Liver (tissue), 9 donors: Measurements from ENCODE around the gene FA2H. TPM values are rescaled to one million over a fixed set of nuclear protein-coding genes. Genes with fewer than 3 reads are reported as not detected.

Source experiments
- DNase-seq: peaks from one replicate; pipeline ENCODE4 v3.0.0-alpha.2; 2017; ENCODE audit warnings: low spot score
- H3K27ac ChIP-seq, 2 donors: one replicate each; pipeline ENCODE4 v1.7.0; 2013; ENCODE audit warnings: inconsistent platforms in 2 of 2, low read length in 2 of 2, control low read depth in 1 of 2, low read depth in 1 of 2, mild to moderate bottlenecking in 1 of 2
- H3K27me3 ChIP-seq, 4 donors: one replicate each; pipeline versions ENCODE4 v1.6.1 to v1.7.0; 2013; ENCODE audit warnings: low read length in 3 of 4, inconsistent platforms in 1 of 4, mild to moderate bottlenecking in 1 of 4, moderate library complexity in 1 of 4; ENCODE audit not compliant: control insufficient read depth in 4 of 4, insufficient read depth in 4 of 4
- H3K36me3 ChIP-seq, 4 donors: one replicate each; pipeline versions ENCODE4 v1.6.1 to v1.7.0; 2013; ENCODE audit warnings: low read length in 3 of 4, mild to moderate bottlenecking in 3 of 4, low read depth in 1 of 4, moderate library complexity in 1 of 4; ENCODE audit not compliant: control insufficient read depth in 4 of 4, insufficient read depth in 3 of 4
- H3K4me1 ChIP-seq, 4 donors: one replicate each; pipeline versions ENCODE4 v1.6.1 to v1.7.0; 2013; ENCODE audit warnings: low read length in 3 of 4, mild to moderate bottlenecking in 3 of 4, moderate library complexity in 1 of 4; ENCODE audit not compliant: control insufficient read depth in 4 of 4, insufficient read depth in 4 of 4
- H3K4me3 ChIP-seq, 3 donors: one replicate each; pipeline versions ENCODE4 v1.6.1 to v1.7.0; 2013; ENCODE audit warnings: low read length in 3 of 3, control low read depth in 1 of 3, low read depth in 1 of 3, mild to moderate bottlenecking in 1 of 3
- H3K9ac ChIP-seq, 2 donors: one replicate each; pipeline ENCODE4 v1.7.0; 2013; ENCODE audit warnings: low read length in 2 of 2, mild to moderate bottlenecking in 2 of 2, moderate library complexity in 2 of 2, control low read depth in 1 of 2, low read depth in 1 of 2
- H3K9me3 ChIP-seq, 4 donors: one replicate each; pipeline versions ENCODE4 v1.6.1 to v1.7.0; 2013; ENCODE audit warnings: low read length in 3 of 4; ENCODE audit not compliant: control insufficient read depth in 4 of 4
- CTCF ChIP-seq: fragments of 150-350 bp; IDR thresholded peaks from 2 replicates; pipeline ENCODE4 v1.5.1; 2017; ENCODE audit warnings: improper control_type of control experiment, low read depth, low read length; ENCODE audit not compliant: missing input control
- EGR1 ChIP-seq, 2 donors: IDR thresholded peaks; 2 replicates each; pipeline ENCODE4 v1.6.1; 2016 to 2018; ENCODE audit warnings: antibody characterized with exemption in 2 of 2, low read depth in 2 of 2
- FOXA1 ChIP-seq: IDR thresholded peaks from 2 replicates; pipeline ENCODE4 v1.6.1; 2016; ENCODE audit warnings: antibody characterized with exemption
- FOXA2 ChIP-seq: IDR thresholded peaks from 2 replicates; pipeline ENCODE4 v1.6.1; 2016; ENCODE audit warnings: antibody characterized with exemption
- GABPA ChIP-seq, 2 donors: IDR thresholded peaks in 1 of 2; conservative IDR thresholded peaks in 1 of 2; 2 replicates each; pipeline ENCODE4 v1.6.1; 2016; ENCODE audit warnings: antibody characterized with exemption in 2 of 2, mild to moderate bottlenecking in 1 of 2, moderate library complexity in 1 of 2
- HNF4A ChIP-seq, 2 donors: conservative IDR thresholded peaks; 2 replicates each; pipeline ENCODE4 v1.6.1; 2016; ENCODE audit warnings: antibody characterized with exemption in 2 of 2, mild to moderate bottlenecking in 2 of 2
- JUND ChIP-seq, 2 donors: IDR thresholded peaks; 2 replicates each; pipeline ENCODE4 v1.6.1; 2016; ENCODE audit warnings: antibody characterized with exemption in 2 of 2
- RAD21 ChIP-seq, 2 donors: IDR thresholded peaks; 2 replicates each; pipeline ENCODE4 v1.6.1; 2016; ENCODE audit warnings: antibody characterized with exemption in 2 of 2, mild to moderate bottlenecking in 2 of 2
- REST ChIP-seq: IDR thresholded peaks from 2 replicates; pipeline ENCODE4 v1.6.1; 2016; ENCODE audit warnings: antibody characterized with exemption, mild to moderate bottlenecking
- RXRA ChIP-seq, 2 donors: IDR thresholded peaks; 2 replicates each; pipeline ENCODE4 v1.6.1; 2017 to 2018; ENCODE audit warnings: antibody characterized with exemption in 2 of 2, mild to moderate bottlenecking in 1 of 2
- SP1 ChIP-seq: IDR thresholded peaks from 2 replicates; pipeline ENCODE4 v1.6.1; 2018; ENCODE audit warnings: antibody characterized with exemption, mild to moderate bottlenecking
- TAF1 ChIP-seq: conservative IDR thresholded peaks from 2 replicates; pipeline ENCODE4 v1.6.1; 2016; ENCODE audit warnings: antibody characterized with exemption, mild to moderate bottlenecking
- WGBS: extraction: QIAGEN DNeasy Blood & Tissue Kit; methylation state at CpG from one replicate; pipeline ENCODE4 v1.1.7; 2013; 5-methylcytosine and 5-hydroxymethylcytosine counted together
- polyA plus RNA-seq, 2 donors: library from polyadenylated mRNA; stranded (reverse) in 1 of 2; unstranded in 1 of 2; fragments of 200-250 nt in 1 of 2; fragments of >200 nt in 1 of 2; fragmentation: Nextera tagmentation in 1 of 2; extraction: Ambion mirVana in 1 of 2; gene quantifications; one replicate each; pipeline versions ENCODE4 v1.2.1 to v1.2.3, GENCODE V29; 2013 to 2015
- total RNA-seq, 2 donors: library from RNA; depleted of rRNA; stranded (reverse); fragments of >200 nt; gene quantifications; one replicate each; pipeline ENCODE4 v1.2.3, GENCODE V29; 2014
- donor health status: healthy.
- donor health status: healthy.
- donor health status: healthy.
- donor health status: healthy.
- donor health status: healthy.

Gene FA2H
- total and polyA plus RNA-seq, 4 donors, result 0.02 to 0.17 (median 0.14) TPM; not detected in 1

GRCh38 chr16:74666425-74667254, 108.0 kb downstream of the FA2H start, which contains the start of gene RFWD3 (continued):
- peak; percentile 33 for TF ChIP-seq REST
- peak in 1 of 2 donors; percentile 22 for TF ChIP-seq EGR1 (IDR thresholded peaks at IDR 0.05; ENCODE audit: low read depth in 2 of 2)

DNA sequence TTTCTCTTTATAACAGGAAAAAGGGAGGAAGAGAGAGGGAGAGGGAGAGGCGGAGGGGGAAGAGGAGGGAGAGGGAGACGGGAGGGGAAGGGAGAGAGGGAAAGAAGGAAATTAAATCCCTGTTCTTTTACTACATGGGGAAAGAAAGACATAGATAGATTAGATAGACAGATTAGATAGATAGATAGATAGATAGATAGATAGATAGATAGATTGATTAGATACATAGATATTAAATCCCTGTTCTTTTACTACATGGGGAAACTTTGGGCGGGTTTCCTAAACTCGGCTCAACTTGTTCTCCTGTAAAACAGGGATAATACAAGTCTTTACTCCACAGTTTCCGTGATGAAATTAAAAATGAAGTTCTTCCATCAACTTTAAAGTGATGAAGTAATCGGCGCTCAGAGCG, 108.6 kb downstream of the FA2H start:
- H3K27ac ChIP-seq, result peak overlapping the region in 1 of 2 donors; percentile 54
- DNase-seq, result no peak
- peaks cover 0 to 14% (median 7%) of the 10 kb centered on the region in 4 donors for H3K4me1 ChIP-seq
- TF ChIP-seq HNF4A (conservative IDR thresholded peaks at IDR 0.05) (no peak), SP1 (no peak), RXRA (IDR thresholded peaks at IDR 0.05) (no peak), GABPA (IDR thresholded peaks at IDR 0.05 in 1 of 2, conservative IDR thresholded peaks at IDR 0.05 in 1 of 2) (no peak), REST (no peak), FOXA1 (no peak), JUND (IDR thresholded peaks at IDR 0.05) (no peak), FOXA2 (no peak), EGR1 (IDR thresholded peaks at IDR 0.05; ENCODE audit: low read depth in 2 of 2) (no peak), TAF1 (no peak), RAD21 (IDR thresholded peaks at IDR 0.05) (no peak), CTCF (no peak)
- H3K36me3 ChIP-seq, result peaks cover 0 to 13% (median 8%) of the 10 kb centered on the region in 4 donors
- H3K4me3 ChIP-seq, result peak overlapping the region; percentile 83 to 99 (median 96)
- WGBS, result 18% methylated on average over 8 of the region's 8 CpGs
- no peaks in the 10 kb centered on the region for H3K27me3 ChIP-seq
- H3K9me3 ChIP-seq, result no peaks in the 10 kb centered on the region
- peak overlapping the region; percentile 72 to 86 for H3K9ac ChIP-seq

Other genes starting within 250 kb of the FA2H start
- gene GLG1, start 167.7 kb downstream of the FA2H start, total RNA-seq, result 10 to 100 TPM; 70.7 to 71.5 TPM
- 10 to 100 TPM; 22.2 to 25.1 TPM for gene GLG1, start 167.7 kb downstream of the FA2H start, polyA plus RNA-seq
- gene RFWD3, start 107.9 kb downstream of the FA2H start, total RNA-seq, result 10 to 100 TPM; 14.5 to 21.8 TPM
- 1 to 10 TPM; 2.4 to 3.6 TPM for gene RFWD3, start 107.9 kb downstream of the FA2H start, polyA plus RNA-seq
- gene MLKL, start 74.0 kb downstream of the FA2H start, total RNA-seq, result 1 to 10 TPM; 4.1 to 7.6 TPM
- gene MLKL, start 74.0 kb downstream of the FA2H start, polyA plus RNA-seq, result 1 to 10 TPM; 2.5 to 3.2 TPM
- gene WDR59, start 210.3 kb upstream of the FA2H start, total RNA-seq, result 10 to 100 TPM; 17.7 to 29.7 TPM
- 10 to 100 TPM; 14.1 to 30.3 TPM for gene WDR59, start 210.3 kb upstream of the FA2H start, polyA plus RNA-seq
- gene ZNRF1, start 224.2 kb upstream of the FA2H start, total RNA-seq, result 10 to 100 TPM in 1 of 2 donors, 1 to 10 TPM in 1; 9.7 to 10.9 TPM
- 1 to 10 TPM; 7.9 to 8.7 TPM for gene ZNRF1, start 224.2 kb upstream of the FA2H start, polyA plus RNA-seq